B cell (primary cell): ENCODE data around the gene CD164.

Experiments
- CTCF ChIP-seq: fragments of 200-600 bp; IDR thresholded peaks from one replicate; pipeline ENCODE4 v1.8.0; 2022; ENCODE audit warnings: antibody characterized with exemption, mild to moderate bottlenecking
- EZH2 ChIP-seq: IDR thresholded peaks from 2 replicates; pipeline ENCODE4 v1.6.1; 2012; ENCODE audit warnings: borderline replicate concordance, low read depth, mild to moderate bottlenecking, moderate library complexity, low read length; ENCODE audit not compliant: insufficient read depth, poor library complexity, severe bottlenecking

- TF ChIP-seq CTCF (no peak), EZH2 (no peak)
Observed at GRCh38 chr6:109327959-109328358, 54.3 kb downstream of the CD164 start.
